Activated T-helper 2 cell treated with anti-CD3 and anti-CD28 coated beads, Interferon-gamma antibody, Interleukin-2, Interleukin-4, amounts not matched to agents 10 μg/mL and 5 μg/mL and 100 μg/mL, durations not matched to agents 14 hours and 24 hours and 36 hours (primary cell): ENCODE results near the gene IL17B. TPM values are rescaled to one million over a fixed set of nuclear protein-coding genes. Genes with fewer than 3 reads are reported as not detected.

ENCODE experiments used
- DNase-seq: peaks from one replicate; pipeline ENCODE4 v3.0.0; 2021; ENCODE audit warnings: low spot score
- H3K27ac Mint-ChIP-seq: one replicate; pipeline ENCODE4 v1.8.0; 2021; ENCODE audit warnings: mixed read lengths
- H3K27me3 Mint-ChIP-seq: one replicate; pipeline ENCODE4 v1.8.0; 2021; ENCODE audit warnings: low read depth, mixed read lengths
- H3K36me3 Mint-ChIP-seq: one replicate; pipeline ENCODE4 v1.8.0; 2021; ENCODE audit warnings: low read depth, mixed read lengths
- H3K4me1 Mint-ChIP-seq: one replicate; pipeline ENCODE4 v1.8.0; 2021; ENCODE audit warnings: low read depth, mixed read lengths
- H3K4me3 Mint-ChIP-seq: one replicate; pipeline ENCODE4 v1.8.0; 2021; ENCODE audit warnings: low read depth, mild to moderate bottlenecking, moderate library complexity, mixed read lengths
- H3K9me3 Mint-ChIP-seq: one replicate; pipeline ENCODE4 v1.8.0; 2021; ENCODE audit warnings: mixed read lengths
- intact Hi-C: fragments of 100-400 bp; cut with micrococcal nuclease; formaldehyde crosslinking; loops from one replicate; pipeline ENCODE4 v1.15.1; 2023
- total RNA-seq: library from RNA; stranded (reverse); gene quantifications from 2 replicates; pipeline ENCODE4 v1.2.3, GENCODE V29; 2022

IL17B gene
- total RNA-seq, 1 donor from 2014 or later = not detected

DNA sequence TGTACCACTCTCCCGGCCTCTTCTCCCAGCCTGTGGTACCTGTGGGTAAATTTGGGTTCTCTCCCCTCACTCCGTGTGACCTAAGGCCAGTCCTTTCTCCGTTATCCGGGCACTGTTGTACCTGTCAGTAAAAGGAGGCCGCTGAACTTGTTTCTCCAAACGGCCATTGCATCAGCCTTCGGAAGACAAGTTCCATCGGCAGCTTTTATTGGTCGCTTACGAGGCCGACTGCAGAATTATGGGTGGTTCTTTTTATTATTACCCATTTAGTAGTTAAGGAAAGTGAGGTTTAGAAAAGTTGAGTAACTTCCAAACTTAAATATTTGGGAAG is 33.2 kb downstream of the IL17B start:
- H3K4me3 Mint-ChIP-seq = peak overlapping the region; percentile 98
- peak overlapping the region; percentile 94 for H3K27ac Mint-ChIP-seq
- H3K9me3 Mint-ChIP-seq = no peaks in the 10 kb centered on the region
- H3K36me3 Mint-ChIP-seq = peaks cover 52% of the 10 kb centered on the region
- DNase-seq = no peak
- intact Hi-C loops = loop anchor here (1.0 to 5.0 kb wide), 5 partner anchors 11 to 655 kb away; partner anchors contain the start of genes CSNK1A1, HMGXB3, SLC26A2 and TIGD6
- H3K4me1 Mint-ChIP-seq = peaks cover 47% of the 10 kb centered on the region
- peaks cover 1% of the 10 kb centered on the region for H3K27me3 Mint-ChIP-seq

DNA sequence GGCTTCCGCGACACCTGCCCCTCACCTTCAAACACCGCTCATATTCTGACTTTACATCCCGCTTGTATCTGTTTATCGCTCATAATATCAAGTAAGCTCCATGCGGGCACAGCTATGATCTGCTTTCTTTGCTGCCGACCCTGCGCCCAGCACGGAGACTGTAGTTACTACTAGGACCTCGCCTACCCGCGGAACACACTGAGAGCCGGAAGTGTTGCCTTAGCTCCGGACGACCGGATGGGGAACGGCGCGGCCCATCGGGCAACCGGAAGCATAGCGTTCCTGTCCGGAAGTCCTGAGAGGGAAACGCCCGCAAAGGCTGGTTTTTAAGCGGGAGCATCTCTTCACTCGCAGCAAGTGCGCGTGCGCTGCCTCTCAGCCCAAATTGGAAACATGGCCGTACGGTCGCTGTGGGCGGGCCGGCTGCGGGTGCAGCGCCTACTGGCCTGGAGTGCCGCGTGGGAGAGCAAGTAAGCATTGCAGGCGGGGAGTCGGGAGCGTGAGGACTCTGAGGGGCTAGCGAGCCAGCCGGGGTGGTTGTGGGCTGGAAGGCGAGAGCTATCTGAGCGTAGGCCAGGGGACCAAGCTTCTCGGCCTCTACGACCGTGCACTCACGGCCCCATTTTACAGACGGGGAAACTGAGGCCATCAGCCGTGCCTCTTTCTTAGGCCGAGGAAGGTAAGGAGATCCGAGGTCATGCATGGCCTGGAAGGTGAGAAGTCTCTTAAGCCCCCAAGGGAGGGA is 33.8 kb downstream of the IL17B start, which contains the start of gene GRPEL2:
GRPEL2 (plus strand) TSS at position 353 of the 745 bp plus-strand sequence; CDS start at position 394, 41 bp downstream.
- Mint-ChIP-seq H3K4me3 (peak within 1 kb of the TSS; percentile 98), H3K36me3 (peaks cover 46% of the 10 kb centered on the region), H3K9me3 (no peaks in the 10 kb centered on the region), H3K27ac (peak within 1 kb of the TSS; percentile 94), H3K4me1 (peaks cover 42% of the 10 kb centered on the region), H3K27me3 (peaks cover 1% of the 10 kb centered on the region)
- intact Hi-C loops = loop anchor here (1.0 to 5.0 kb wide), 5 partner anchors 12 to 655 kb away; partner anchors contain the start of genes CSNK1A1, HMGXB3, SLC26A2 and TIGD6
- peak; percentile 88 for DNase-seq

DNA sequence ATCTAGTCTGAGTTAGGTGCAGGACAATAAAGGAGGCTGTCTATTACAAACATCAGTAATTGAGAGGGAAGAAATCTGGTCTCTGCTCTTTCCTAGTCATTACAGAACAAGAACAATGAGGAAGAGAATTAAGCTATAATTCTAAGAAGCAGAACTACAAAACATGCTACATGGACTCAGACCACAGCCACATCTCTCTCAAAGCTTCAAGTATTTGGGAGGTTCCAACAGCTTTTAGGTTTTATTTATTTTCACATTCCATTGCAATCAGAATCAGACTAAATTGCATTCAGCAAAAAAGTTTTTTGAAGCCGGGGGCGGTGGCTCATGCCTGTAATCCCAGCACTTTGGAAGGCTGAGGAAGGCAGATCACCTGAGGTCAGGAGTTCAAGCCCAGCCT is 34.9 kb downstream of the IL17B start:
- peaks cover 9% of the 10 kb centered on the region for H3K27me3 Mint-ChIP-seq
- H3K4me3 Mint-ChIP-seq = peak overlapping the region; percentile 49
- DNase-seq = no peak
- peak overlapping the region; percentile 28 for H3K27ac Mint-ChIP-seq
- H3K36me3 Mint-ChIP-seq = peaks cover 35% of the 10 kb centered on the region
- H3K4me1 Mint-ChIP-seq = peaks cover 34% of the 10 kb centered on the region
- intact Hi-C loops = loop anchor here (2.0 kb wide), 1 partner anchor 657 kb away; the partner anchor contains the start of genes HMGXB3 and TIGD6
- H3K9me3 Mint-ChIP-seq = no peaks in the 10 kb centered on the region

DNA sequence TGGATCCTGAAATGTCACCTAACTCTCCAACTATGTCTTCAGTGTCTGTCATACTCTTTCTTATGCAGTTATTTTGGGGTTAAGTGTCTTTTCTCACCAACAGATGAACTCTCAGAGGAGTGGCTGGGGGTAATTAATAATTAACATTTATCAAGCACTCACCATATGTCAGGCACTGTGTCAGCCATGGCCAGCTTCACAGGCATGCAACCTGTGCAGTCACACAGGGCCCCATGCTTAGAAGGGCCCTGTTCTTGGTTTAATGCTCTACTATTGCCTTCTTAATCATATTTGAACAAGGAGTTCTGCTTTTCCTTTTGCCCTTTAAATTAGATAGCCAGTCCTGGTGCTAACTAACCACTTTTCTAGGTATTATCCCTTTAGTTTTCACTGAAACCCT is 37.2 kb downstream of the IL17B start:
- H3K4me3 Mint-ChIP-seq = no peak overlapping the region
- H3K4me1 Mint-ChIP-seq = peaks cover 13% of the 10 kb centered on the region
- no peaks in the 10 kb centered on the region for H3K9me3 Mint-ChIP-seq
- no peak for DNase-seq
- no peak overlapping the region for H3K27ac Mint-ChIP-seq
- peaks cover 21% of the 10 kb centered on the region for H3K27me3 Mint-ChIP-seq
- peaks cover 13% of the 10 kb centered on the region for H3K36me3 Mint-ChIP-seq
- intact Hi-C loops = no loop called here

DNA sequence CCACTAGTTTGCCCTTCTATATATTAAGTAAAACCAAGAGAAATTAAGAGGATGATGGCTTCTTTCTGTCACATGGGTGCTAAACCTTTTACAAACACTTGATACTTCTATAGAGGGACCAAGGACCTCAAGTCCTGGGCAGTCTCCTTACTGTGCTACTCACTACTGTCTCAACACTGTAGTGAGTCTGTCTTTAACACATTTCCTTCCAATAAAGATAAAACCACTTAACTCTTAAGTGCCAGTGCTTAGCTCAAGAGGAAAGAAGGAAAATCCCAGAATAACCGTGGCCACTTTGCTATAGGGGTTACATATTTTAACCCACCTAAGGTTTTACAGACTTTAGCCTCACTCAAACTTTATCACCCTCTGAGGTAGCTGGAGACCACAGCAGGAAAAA is 38.2 kb downstream of the IL17B start:
- no peak for DNase-seq
- H3K9me3 Mint-ChIP-seq = no peaks in the 10 kb centered on the region
- no peak overlapping the region for H3K27ac Mint-ChIP-seq
- peaks cover 12% of the 10 kb centered on the region for H3K4me1 Mint-ChIP-seq
- H3K27me3 Mint-ChIP-seq = peaks cover 24% of the 10 kb centered on the region
- no peak overlapping the region for H3K4me3 Mint-ChIP-seq
- peaks cover 7% of the 10 kb centered on the region for H3K36me3 Mint-ChIP-seq
- intact Hi-C loops = no loop called here

DNA sequence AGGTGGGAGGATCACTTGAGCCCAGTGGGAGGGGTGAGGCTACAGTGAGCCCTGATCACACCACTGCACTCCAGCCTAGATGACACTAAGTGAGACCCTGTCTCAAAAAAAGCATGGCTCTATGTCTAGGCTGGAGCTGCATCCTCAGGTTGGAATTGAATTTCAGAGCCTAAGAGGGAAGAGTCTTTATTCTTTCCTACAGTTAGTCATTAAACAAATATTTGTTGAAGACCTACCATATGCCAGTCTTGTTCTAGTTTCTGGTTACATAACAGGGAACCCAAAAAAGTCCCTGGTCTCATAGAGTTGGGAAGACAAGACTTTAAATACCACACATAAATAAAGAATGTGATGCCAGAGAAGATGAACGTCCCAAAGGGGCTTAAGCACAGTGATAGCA is 40.7 kb downstream of the IL17B start:
- Mint-ChIP-seq H3K4me3 (no peak overlapping the region), H3K36me3 (no peaks in the 10 kb centered on the region), H3K9me3 (no peaks in the 10 kb centered on the region), H3K27me3 (peaks cover 27% of the 10 kb centered on the region), H3K27ac (no peak overlapping the region), H3K4me1 (no peaks in the 10 kb centered on the region)
- no peak for DNase-seq
- intact Hi-C loops = no loop called here

DNA sequence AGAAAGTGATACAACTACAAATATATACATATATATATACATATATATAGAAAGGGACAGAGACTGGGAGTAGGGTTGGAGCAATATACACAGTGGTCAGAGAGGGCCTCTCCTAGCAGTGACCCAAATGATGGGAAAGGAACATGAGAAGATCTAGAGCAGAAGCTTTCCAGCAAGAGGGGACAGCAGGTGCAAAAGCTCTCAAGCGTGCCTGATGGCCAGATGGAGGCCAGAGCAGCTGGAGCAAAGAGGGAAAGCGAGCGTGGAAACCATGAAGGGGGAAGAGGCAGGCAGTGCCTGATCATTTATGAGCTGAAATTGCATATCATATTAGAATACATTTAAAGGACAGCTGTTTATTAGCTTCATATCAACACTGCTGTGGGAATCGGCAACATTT is 41.4 kb downstream of the IL17B start:
- intact Hi-C loops = no loop called here
- Mint-ChIP-seq H3K27ac (no peak overlapping the region), H3K27me3 (peaks cover 27% of the 10 kb centered on the region), H3K9me3 (no peaks in the 10 kb centered on the region), H3K4me1 (no peaks in the 10 kb centered on the region), H3K4me3 (no peak overlapping the region), H3K36me3 (no peaks in the 10 kb centered on the region)
- DNase-seq = no peak

DNA sequence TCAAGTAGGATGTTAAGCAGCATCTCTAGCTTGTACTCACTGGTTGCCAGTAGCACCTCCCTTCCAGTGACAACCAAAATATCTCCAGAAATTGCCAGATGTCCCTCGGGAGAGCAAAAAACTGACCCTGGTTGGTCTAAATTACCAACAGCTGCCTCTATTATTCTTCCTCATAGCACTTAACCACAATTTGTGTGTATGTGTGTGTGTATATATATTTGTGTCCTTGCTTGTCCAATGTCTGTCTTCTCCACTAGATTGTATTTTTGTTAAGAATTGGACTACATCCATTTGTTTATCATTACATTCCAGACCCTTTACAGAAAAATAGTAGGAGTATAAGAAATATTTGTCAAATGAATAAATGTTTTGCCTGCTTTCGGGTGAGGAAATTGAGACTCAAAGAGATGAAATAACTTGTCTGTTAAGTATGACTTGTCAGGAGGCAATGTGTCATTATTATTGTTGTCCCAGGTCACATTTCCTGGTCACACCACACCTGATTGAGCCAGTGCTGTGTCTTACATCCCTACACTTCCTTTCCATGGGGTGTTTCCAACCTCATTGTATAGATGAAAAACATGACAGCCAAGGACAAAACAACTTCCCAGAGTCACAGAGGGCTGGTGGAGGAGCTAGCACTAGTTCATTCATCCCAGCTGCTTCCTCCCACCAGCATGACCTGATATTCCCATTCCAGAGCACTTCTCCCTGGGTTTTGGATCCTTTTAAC is 45.2 kb downstream of the IL17B start:
- H3K36me3 Mint-ChIP-seq = no peaks in the 10 kb centered on the region
- H3K9me3 Mint-ChIP-seq = no peaks in the 10 kb centered on the region
- no peak overlapping the region for H3K27ac Mint-ChIP-seq
- H3K4me1 Mint-ChIP-seq = no peaks in the 10 kb centered on the region
- H3K4me3 Mint-ChIP-seq = no peak overlapping the region
- H3K27me3 Mint-ChIP-seq = peaks cover 24% of the 10 kb centered on the region
- DNase-seq = no peak
- intact Hi-C loops = no loop called here

DNA sequence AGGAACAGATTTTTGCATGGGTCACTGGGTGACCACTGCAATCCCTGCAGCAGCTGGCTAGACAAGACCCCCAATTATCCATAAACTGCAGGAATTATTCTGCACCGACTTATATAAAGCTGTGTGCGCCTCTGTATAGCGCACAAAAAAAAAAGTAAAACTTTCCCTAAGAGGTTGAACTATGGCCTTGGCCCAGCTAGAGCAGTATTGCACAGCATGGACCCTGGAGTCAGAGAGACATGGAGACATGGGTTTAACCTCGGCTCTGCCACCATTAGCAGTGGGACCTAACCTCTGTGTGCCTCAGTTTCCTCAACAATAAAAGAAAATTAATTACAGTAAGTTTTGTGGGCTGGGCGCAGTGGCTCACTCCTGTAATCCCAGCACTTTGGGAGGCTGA is 50.9 kb downstream of the IL17B start:
- H3K4me1 Mint-ChIP-seq = no peaks in the 10 kb centered on the region
- intact Hi-C loops = no loop called here
- no peak overlapping the region for H3K27ac Mint-ChIP-seq
- no peaks in the 10 kb centered on the region for H3K36me3 Mint-ChIP-seq
- no peak for DNase-seq
- no peaks in the 10 kb centered on the region for H3K9me3 Mint-ChIP-seq
- no peak overlapping the region for H3K4me3 Mint-ChIP-seq
- peaks cover 6% of the 10 kb centered on the region for H3K27me3 Mint-ChIP-seq

DNA sequence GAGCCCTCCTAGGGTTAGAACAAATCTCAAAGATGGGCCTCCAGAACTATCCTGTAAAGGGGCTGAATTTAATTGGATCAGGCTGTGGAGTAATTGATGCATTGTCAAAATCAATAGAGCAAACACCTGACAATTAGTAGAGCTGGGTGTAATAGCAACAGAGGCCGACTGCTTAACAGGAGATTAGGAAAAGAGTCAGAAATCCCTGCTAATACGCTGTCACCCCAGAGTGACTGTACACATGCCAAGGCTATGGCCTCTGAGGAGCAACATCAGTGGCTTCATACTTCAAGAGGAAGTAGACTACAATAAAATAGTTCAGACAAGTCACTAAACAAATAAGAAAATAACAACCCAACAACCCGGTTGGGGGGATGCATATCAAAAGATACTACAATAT is 52.5 kb downstream of the IL17B start:
- DNase-seq = no peak
- intact Hi-C loops = no loop called here
- Mint-ChIP-seq H3K4me1 (no peaks in the 10 kb centered on the region), H3K27me3 (peaks cover 6% of the 10 kb centered on the region), H3K9me3 (no peaks in the 10 kb centered on the region), H3K36me3 (no peaks in the 10 kb centered on the region), H3K27ac (no peak overlapping the region), H3K4me3 (no peak overlapping the region)

DNA sequence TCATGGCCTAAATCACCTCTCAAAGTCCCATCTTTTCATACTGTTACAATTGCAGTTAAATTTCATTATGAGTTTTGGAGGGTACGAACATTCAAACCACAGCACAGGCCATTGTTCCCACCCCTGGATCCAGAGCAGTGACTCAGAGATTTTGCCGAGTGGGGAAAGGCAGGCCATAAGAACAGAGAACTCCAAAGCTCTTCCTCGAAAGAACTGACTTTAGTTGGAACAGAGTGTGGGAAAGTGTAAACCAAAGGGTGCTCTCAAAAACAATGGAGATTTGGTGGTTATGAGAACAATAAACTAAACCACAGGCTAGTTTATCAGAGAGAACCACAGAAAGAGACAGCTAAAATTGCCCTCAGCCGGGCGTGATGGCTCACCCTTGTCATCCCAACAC is 53.2 kb downstream of the IL17B start:
- H3K36me3 Mint-ChIP-seq = no peaks in the 10 kb centered on the region
- peaks cover 6% of the 10 kb centered on the region for H3K27me3 Mint-ChIP-seq
- no peak for DNase-seq
- no peak overlapping the region for H3K4me3 Mint-ChIP-seq
- no peaks in the 10 kb centered on the region for H3K9me3 Mint-ChIP-seq
- H3K27ac Mint-ChIP-seq = no peak overlapping the region
- intact Hi-C loops = no loop called here
- no peaks in the 10 kb centered on the region for H3K4me1 Mint-ChIP-seq

DNA sequence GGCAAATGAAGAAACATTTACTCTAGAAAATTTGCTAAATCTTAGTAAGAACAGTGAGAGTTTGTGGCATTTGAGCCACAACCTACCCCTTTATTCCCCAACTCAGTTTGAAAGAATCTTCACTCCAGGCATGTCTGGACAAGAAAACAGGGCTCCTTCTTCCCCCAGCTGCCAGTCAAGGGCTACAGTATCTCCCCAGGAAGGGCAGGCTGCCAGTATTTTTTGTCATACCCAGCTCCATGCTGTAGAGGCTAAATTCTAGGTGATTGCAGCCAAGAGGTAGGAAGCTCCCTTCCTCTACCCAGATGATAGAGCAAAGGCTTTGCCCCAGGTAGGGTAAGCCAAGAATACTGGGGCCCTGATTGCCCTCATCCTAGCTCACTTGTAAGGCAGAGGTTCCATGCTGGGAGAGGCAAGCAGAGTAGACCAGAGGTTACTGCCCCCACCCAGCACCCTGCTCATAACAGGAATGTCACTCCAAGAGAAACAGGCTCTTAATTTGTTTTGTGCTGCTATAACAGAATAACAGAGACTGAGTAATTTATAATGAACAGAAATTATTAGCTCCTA is 53.8 kb downstream of the IL17B start:
- H3K27ac Mint-ChIP-seq = no peak overlapping the region
- DNase-seq = no peak
- H3K4me3 Mint-ChIP-seq = no peak overlapping the region
- no peaks in the 10 kb centered on the region for H3K36me3 Mint-ChIP-seq
- intact Hi-C loops = no loop called here
- H3K27me3 Mint-ChIP-seq = peaks cover 5% of the 10 kb centered on the region
- H3K4me1 Mint-ChIP-seq = no peaks in the 10 kb centered on the region
- H3K9me3 Mint-ChIP-seq = no peaks in the 10 kb centered on the region

DNA sequence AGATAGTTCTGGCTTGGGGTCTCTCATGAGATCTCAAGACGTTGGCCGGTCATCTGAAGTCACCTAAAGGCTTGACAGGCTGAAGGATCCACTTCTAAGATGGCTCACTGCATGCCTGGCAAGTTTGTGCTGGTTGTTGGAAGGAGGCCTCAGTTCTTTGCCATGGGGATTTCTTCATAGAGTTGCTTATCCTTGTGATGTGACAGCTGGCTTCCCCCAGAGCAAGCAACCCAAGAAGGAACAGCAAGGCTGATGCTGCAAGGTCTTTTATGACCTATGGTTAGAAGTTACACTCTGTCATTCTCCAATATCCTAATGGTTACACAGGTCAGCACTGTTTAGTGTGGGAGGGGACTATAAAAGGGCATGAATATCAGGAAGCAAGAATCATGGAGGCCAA is 54.5 kb downstream of the IL17B start:
- DNase-seq = no peak
- H3K4me3 Mint-ChIP-seq = no peak overlapping the region
- no peak overlapping the region for H3K27ac Mint-ChIP-seq
- H3K27me3 Mint-ChIP-seq = no peaks in the 10 kb centered on the region
- no peaks in the 10 kb centered on the region for H3K9me3 Mint-ChIP-seq
- intact Hi-C loops = no loop called here
- H3K36me3 Mint-ChIP-seq = no peaks in the 10 kb centered on the region
- no peaks in the 10 kb centered on the region for H3K4me1 Mint-ChIP-seq
